GM21737 (cell line): Measurements from ENCODE around the gene SSPN.

Source experiments
- ATAC-seq: cut with Tn5 transposase; IDR thresholded peaks from one replicate; pipeline ENCODE4 v1.9.1; 2021; ENCODE audit warnings: mild to moderate bottlenecking, moderate library complexity; ENCODE audit not compliant: unreplicated experiment

The SSPN gene

GRCh38 chr12:26255893-26256645, 60.7 kb downstream of the SSPN start:
- no peak for ATAC-seq

DNA sequence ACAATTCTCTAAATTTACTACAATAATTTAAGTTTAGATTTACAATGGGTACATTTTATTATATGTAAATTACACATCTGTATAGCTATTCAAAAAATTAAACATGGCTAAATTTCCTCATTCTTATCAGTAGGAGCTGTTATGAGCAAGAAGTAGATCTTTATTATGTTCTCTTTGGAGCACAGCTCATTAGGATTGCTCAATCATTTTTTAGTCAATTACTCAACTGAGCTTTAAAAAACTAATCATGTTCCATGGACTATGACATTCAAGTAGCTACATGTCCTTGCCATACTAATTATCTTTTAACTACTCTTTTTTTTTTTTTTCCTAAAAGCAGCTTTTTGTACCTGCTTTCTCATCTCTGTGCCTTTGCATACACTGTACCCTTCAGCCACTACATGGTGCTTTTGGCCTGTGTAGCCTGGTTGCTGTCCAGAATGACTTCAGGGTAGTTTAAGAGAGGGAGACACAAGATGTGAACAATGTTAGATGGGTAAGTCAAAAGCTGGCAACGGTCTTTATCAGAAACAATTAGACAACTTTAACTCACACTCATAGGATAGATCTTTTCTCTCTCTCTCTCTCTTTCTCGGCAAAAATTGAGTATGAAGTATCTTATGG, 69.0 kb downstream of the SSPN start:
- no peak for ATAC-seq

GRCh38 chr12:26265606-26266005, 70.2 kb downstream of the SSPN start:
- ATAC-seq, result no peak

DNA sequence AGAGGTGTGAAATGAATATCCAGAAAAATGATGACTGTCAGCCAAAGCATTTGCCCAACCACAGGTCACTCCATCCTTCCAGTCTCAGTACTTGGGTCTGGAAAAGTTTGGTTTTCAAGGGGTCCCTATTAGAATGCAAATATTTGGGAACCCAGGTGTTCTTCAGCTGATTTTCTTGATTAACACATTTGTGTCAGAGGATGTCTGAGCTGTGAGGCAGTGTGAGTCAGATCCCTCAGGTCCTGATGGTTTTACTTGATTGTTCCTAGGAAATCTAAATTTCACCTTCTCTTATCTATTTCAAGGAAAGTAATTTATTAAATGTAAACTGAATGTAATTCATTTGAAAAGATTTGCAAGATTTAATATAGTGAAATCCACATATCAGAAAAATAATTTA, 71.5 kb downstream of the SSPN start:
- ATAC-seq, result no peak

GRCh38 chr12:26268841-26269561, 73.6 kb downstream of the SSPN start:
- no peak for ATAC-seq

GRCh38 chr12:26269562-26270284, 74.3 kb downstream of the SSPN start:
- ATAC-seq, result no peak

- no peak for ATAC-seq
Measured at GRCh38 chr12:26271024-26271423, 75.7 kb downstream of the SSPN start.

DNA sequence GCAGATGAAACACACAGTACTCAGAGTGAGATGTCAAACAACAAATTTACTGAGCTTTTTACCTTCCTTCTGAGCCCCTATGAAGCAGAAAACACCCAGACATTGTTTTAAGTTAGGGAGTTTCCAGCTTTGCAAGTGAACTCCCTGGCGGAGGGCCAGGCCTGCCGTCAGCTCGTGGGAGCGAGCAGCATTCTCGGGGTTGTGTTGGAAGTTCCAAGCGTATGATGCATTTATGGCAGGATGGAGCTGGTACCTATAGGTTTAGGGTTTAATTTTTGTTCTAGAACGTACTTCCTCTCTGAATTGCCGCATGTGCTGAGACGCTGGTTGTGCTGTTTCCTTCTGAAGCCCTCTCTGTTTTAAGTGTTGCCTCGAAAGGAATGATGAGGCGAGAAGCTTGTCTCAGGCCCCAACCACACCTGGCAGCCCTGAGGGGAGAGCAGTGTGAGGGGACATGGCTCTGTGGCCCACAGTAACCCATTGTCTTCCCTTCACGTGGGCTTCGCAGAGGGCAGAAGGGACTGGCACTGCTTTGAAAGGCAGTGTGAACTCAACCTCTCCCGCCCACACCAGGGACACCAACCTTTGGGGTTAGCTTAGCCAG, 76.6 kb downstream of the SSPN start:
- no peak for ATAC-seq

- ATAC-seq, result no peak
Measured at GRCh38 chr12:26272851-26273250, 77.5 kb downstream of the SSPN start.

GRCh38 chr12:26273811-26274210, 78.4 kb downstream of the SSPN start:
- no peak for ATAC-seq

- ATAC-seq, result peak; percentile 95
Measured at GRCh38 chr12:26274441-26275312, 79.3 kb downstream of the SSPN start.

DNA sequence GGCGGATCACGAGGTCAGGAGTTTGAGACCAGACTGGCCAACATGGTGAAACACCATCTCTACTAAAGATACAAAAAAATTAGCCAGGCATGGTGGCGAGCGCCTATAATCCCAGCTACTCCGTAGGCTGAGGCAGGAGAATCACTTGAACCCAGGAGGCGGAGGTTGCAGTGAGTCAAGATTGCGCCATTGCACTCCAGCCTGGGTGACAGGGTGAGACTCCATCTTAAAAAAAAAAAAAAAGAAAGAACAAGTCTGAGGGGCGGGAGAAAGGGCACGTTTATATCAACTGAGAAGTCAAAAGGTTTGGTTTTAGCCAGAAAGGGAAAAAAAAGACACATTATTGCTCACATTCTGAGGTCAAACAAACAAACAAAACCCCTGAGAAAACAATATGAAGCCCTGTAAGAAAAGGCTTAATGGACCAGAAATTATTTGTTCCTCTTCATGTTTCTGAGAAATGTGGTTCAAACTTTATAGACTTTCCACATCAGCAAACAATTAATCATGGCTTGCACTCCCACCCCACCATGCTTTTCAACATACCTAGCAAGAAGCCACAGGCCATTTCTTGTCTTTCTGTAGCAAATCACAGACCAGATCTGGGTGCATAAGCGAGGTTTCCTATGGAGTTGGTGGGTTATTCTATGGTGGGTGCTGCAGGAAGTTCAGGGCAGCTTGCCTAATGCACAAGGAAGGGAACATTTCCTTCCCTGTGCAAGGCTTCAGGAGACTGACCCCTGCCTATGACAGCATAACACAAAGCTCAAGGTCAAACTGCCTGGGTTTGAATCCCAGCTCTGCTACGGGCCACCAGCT, 80.1 kb downstream of the SSPN start:
- no peak for ATAC-seq

GRCh38 chr12:26276709-26277108, 81.3 kb downstream of the SSPN start:
- ATAC-seq, result no peak

DNA sequence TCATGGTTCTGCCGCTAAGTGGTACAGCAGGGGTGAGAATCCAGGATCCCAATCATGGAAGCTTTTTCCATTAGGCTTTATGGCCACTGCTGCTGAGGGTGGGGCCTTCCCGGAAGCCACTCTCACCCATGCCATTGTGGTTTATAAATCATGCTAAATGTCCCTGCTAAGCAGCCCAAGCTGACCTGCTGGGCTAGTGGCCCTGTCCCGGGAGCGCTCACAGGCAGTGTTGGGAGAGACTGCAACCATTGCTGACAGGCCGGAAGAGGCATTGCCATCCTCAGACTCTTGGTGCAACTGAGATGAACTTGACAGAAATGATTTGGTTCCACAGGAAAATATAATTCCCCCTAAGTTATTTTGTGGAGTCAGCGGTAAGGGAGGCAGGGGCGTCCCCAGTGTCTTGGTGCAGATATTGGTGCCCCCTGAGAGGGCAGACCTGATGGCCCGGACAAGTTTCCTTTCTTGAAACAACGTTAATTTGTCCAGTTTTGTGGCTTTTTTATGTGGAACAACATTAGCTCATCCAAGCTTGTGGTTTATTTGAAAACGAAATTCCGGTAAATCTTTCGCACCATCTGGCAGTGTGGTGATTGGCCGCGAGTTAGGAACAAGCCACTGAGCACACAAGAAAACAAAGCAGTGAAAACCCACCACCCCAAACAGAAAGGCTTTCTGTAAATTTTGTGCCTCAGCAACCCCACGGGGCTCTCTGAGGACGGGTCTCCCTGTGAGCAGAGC, 82.3 kb downstream of the SSPN start:
- no peak for ATAC-seq

- ATAC-seq, result no peak
Measured at GRCh38 chr12:26278266-26278665, 82.9 kb downstream of the SSPN start.

GRCh38 chr12:26278666-26279065, 83.3 kb downstream of the SSPN start:
- ATAC-seq, result no peak

DNA sequence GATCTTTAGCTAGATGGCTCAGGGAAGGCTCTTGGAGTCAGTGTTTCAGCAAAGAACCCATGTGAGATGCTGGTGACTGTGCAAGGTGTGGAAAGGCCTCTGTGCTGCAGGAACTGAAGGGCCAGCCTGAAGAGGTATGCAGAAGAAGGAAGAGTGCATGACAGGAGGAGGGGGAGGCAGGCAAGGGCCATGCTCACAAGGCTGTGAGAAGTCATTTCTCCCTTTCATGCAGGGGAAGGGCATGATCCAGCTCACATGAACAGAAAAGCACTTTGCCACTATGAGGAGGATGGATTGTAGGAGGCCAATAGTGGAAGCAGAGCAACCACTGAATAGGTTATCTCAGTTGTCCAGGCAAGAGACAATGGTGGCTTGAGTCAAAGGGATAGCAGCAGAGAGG, 83.7 kb downstream of the SSPN start:
- ATAC-seq, result no peak

GRCh38 chr12:26279908-26280307, 84.5 kb downstream of the SSPN start:
- no peak for ATAC-seq
